ENCODE data around the gene ERCC4. TPM values are rescaled to one million over a fixed set of nuclear protein-coding genes. Genes with fewer than 3 reads are reported as not detected.

The ERCC4 gene
- polyA plus RNA-seq, 1 experiment: 4.9 TPM

GRCh38 chr16:13915033-13915635, 4.8 kb upstream of the ERCC4 start:
- CTCF ChIA-PET: interaction anchor here (1.1 kb wide), 1 partner anchor 13 kb away, joined by 4 read pairs; no protein-coding TSS in a partner anchor
- POLR2A ChIA-PET: no interaction called here

GRCh38 chr16:13919330-13919682, 648 bp upstream of the ERCC4 start:
- CTCF ChIA-PET: interaction anchor here (0.7 to 3.2 kb wide), 42 partner anchors 8 to 707 kb away, joined by 3 to 28 read pairs (median 4); no protein-coding TSS in a partner anchor

More at GRCh38 chr16:13915033-13915635, 4.8 kb upstream of the ERCC4 start:
- peaks cover 5% of the 10 kb centered on the region; the same call in 1 of the 2 replicates for H3K27me3 ChIP-seq (ENCODE audit: control insufficient read depth, insufficient read depth, low read length)
- no peak for DNase-seq (ENCODE audit: low read depth)
- no peak overlapping the region for H3K4me3 ChIP-seq (ENCODE audit: low read depth, low read length)
- no peak for TF ChIP-seq CTCF (IDR thresholded peaks at IDR 0.05; ENCODE audit: insufficient read depth, low read depth, low read length)
- no peaks in the 10 kb centered on the region for H3K36me3 ChIP-seq (ENCODE audit: control insufficient read depth, insufficient read depth, low read length)

GRCh38 chr16:13920510-13920818, 510 bp downstream of the ERCC4 start:
- POLR2A ChIA-PET: no interaction called here
- Histone ChIP-seq H3K36me3 (ENCODE audit: control insufficient read depth, insufficient read depth, low read length) (peaks cover 1% of the 10 kb centered on the region; the same call in 1 of the 2 replicates), H3K27me3 (ENCODE audit: control insufficient read depth, insufficient read depth, low read length) (no peaks in the 10 kb centered on the region; the same call in 1 of the 2 replicates), H3K4me3 (ENCODE audit: low read depth, low read length) (peak overlapping the region; percentile 83)
- no peak for TF ChIP-seq CTCF (IDR thresholded peaks at IDR 0.05; ENCODE audit: insufficient read depth, low read depth, low read length)
- CTCF ChIA-PET: interaction anchor here (0.6 to 3.2 kb wide), 32 partner anchors 7 to 706 kb away, joined by 3 to 28 read pairs (median 4); no protein-coding TSS in a partner anchor
- no peak for DNase-seq (ENCODE audit: low read depth)

More at GRCh38 chr16:13919330-13919682, 648 bp upstream of the ERCC4 start:
- TF ChIP-seq CTCF (IDR thresholded peaks at IDR 0.05; ENCODE audit: insufficient read depth, low read depth, low read length): peak; percentile 14; the same call in 1 of the 2 replicates
- Histone ChIP-seq H3K4me3 (ENCODE audit: low read depth, low read length) (no peak overlapping the region), H3K36me3 (ENCODE audit: control insufficient read depth, insufficient read depth, low read length) (peaks cover 1% of the 10 kb centered on the region; the same call in 1 of the 2 replicates), H3K27me3 (ENCODE audit: control insufficient read depth, insufficient read depth, low read length) (peaks cover under 1% of the 10 kb centered on the region; the same call in 1 of the 2 replicates)
- POLR2A ChIA-PET: no interaction called here
- DNase-seq (ENCODE audit: low read depth): no peak

- POLR2A ChIA-PET: no interaction called here
- no peak overlapping the region for H3K4me3 ChIP-seq (ENCODE audit: low read depth, low read length)
- no peaks in the 10 kb centered on the region for H3K27me3 ChIP-seq (ENCODE audit: control insufficient read depth, insufficient read depth, low read length)
- H3K36me3 ChIP-seq (ENCODE audit: control insufficient read depth, insufficient read depth, low read length): peaks cover 2% of the 10 kb centered on the region; the same call in 1 of the 2 replicates
- DNase-seq (ENCODE audit: low read depth): no peak
- TF ChIP-seq CTCF (IDR thresholded peaks at IDR 0.05; ENCODE audit: insufficient read depth, low read depth, low read length): no peak
- CTCF ChIA-PET: interaction anchor here (2.2 to 3.5 kb wide), 2 partner anchors 298 to 364 kb away, joined by 8 to 16 read pairs; no protein-coding TSS in a partner anchor
Measured at GRCh38 chr16:13921328-13921727, 1.4 kb downstream of the ERCC4 start.

GRCh38 chr16:13923703-13924298, 3.8 kb downstream of the ERCC4 start:
- CTCF ChIA-PET: interaction anchor here (0.6 to 3.5 kb wide), 27 partner anchors 9 to 675 kb away, joined by 3 to 16 read pairs (median 3); no protein-coding TSS in a partner anchor
- no peak overlapping the region for H3K4me3 ChIP-seq (ENCODE audit: low read depth, low read length)
- H3K36me3 ChIP-seq (ENCODE audit: control insufficient read depth, insufficient read depth, low read length): peaks cover 2% of the 10 kb centered on the region; the same call in 1 of the 2 replicates
- no peaks in the 10 kb centered on the region for H3K27me3 ChIP-seq (ENCODE audit: control insufficient read depth, insufficient read depth, low read length)
- no peak for DNase-seq (ENCODE audit: low read depth)
- POLR2A ChIA-PET: no interaction called here
- peak; percentile 39; the same call in 1 of the 2 replicates for TF ChIP-seq CTCF (IDR thresholded peaks at IDR 0.05; ENCODE audit: insufficient read depth, low read depth, low read length)

All from BJ (cell line).